PC-9 (cell line): Measurements from ENCODE around the gene KIF2A. TPM values are rescaled to one million over a fixed set of nuclear protein-coding genes. Genes with fewer than 3 reads are reported as not detected.

Experiments used
- BruUV-seq: library from RNA; stranded (reverse); fragments of 400-500 nt; replicated peaks from 2 replicates; lab custom pipeline; 2021; lab: Mats Ljungman, UMichigan
- CTCF ChIA-PET: fragments of 300-600 bp; sonication (Branson Sonifier 250); formaldehyde crosslinking; loops from one replicate; lab custom pipeline; 2022; ENCODE audit warnings: antibody characterized with exemption; lab: Charles Lee
- POLR2A ChIA-PET: fragments of 300-600 bp; sonication (Branson Sonifier 250); formaldehyde crosslinking; loops from one replicate; lab custom pipeline; 2022; ENCODE audit warnings: antibody characterized with exemption; ENCODE audit not compliant: unreplicated experiment; lab: Charles Lee
- DNase-seq, 2 experiments: peaks; one replicate each; pipeline versions ENCODE4 v3.0.0 to v3.0.0-alpha.2; 2015 to 2022; ENCODE audit warnings: mixed read lengths in 1 of 2
- H2AFZ ChIP-seq: fragments of 200-600 bp; sonication (generic); 2 replicates; pipeline ENCODE4 v1.8.1; 2017; ENCODE audit warnings: antibody characterized with exemption
- H3F3A ChIP-seq: fragments of 200-600 bp; sonication (generic); 2 replicates; pipeline ENCODE4 v1.8.1; 2017; ENCODE audit warnings: antibody characterized with exemption, mild to moderate bottlenecking, low read depth; ENCODE audit not compliant: insufficient read depth
- H3K27ac ChIP-seq: fragments of 200-600 bp; sonication (generic); 2 replicates; pipeline ENCODE4 v1.6.1; 2016; ENCODE audit warnings: mixed run types
- H3K27me3 ChIP-seq: fragments of 200-600 bp; sonication (generic); 2 replicates; pipeline ENCODE4 v1.6.1; 2016; ENCODE audit warnings: low read depth, mixed run types; ENCODE audit not compliant: insufficient read depth
- H3K36me3 ChIP-seq: fragments of 200-600 bp; sonication (generic); 2 replicates; pipeline ENCODE4 v1.6.1; 2016; ENCODE audit warnings: low read depth, mixed run types
- H3K4me1 ChIP-seq: fragments of 200-600 bp; sonication (generic); replicated peaks from 2 replicates; pipeline ENCODE4 v1.6.1; 2016; ENCODE audit warnings: mixed run types; ENCODE audit not compliant: insufficient read depth
- H3K4me2 ChIP-seq: fragments of 200-600 bp; sonication (generic); 2 replicates; pipeline ENCODE4 v1.6.1; 2017; ENCODE audit warnings: mixed run types
- H3K4me3 ChIP-seq: fragments of 200-600 bp; sonication (generic); 2 replicates; pipeline ENCODE4 v1.6.1; 2016; ENCODE audit warnings: mixed run types
- H3K79me2 ChIP-seq: fragments of 200-600 bp; sonication (generic); 2 replicates; pipeline ENCODE4 v1.6.1; 2017; ENCODE audit warnings: low read depth, mixed run types
- H3K9me2 ChIP-seq: fragments of 200-600 bp; sonication (generic); 2 replicates; pipeline ENCODE4 v1.8.1; 2017; ENCODE audit warnings: mild to moderate bottlenecking; ENCODE audit not compliant: insufficient read depth
- H3K9me3 ChIP-seq: fragments of 200-600 bp; sonication (generic); 2 replicates; pipeline ENCODE4 v1.8.1; 2016; ENCODE audit warnings: low read depth; ENCODE audit not compliant: insufficient read depth
- H4K20me1 ChIP-seq: fragments of 200-600 bp; sonication (generic); 2 replicates; pipeline ENCODE4 v1.8.1; 2017; ENCODE audit not compliant: insufficient read depth
- CTCF ChIP-seq: fragments of 200-600 bp; sonication (generic); conservative IDR thresholded peaks from 2 replicates; pipeline ENCODE4 v1.6.1; 2017; ENCODE audit warnings: mixed run types, antibody characterized with exemption, mild to moderate bottlenecking, moderate library complexity
- EZH2 ChIP-seq: fragments of 200-600 bp; sonication (generic); IDR thresholded peaks from 2 replicates; pipeline ENCODE4 v1.8.0; 2017; ENCODE audit warnings: antibody characterized with exemption, low read depth
- intact Hi-C: fragments of 100-400 bp; cut with micrococcal nuclease; formaldehyde crosslinking; loops from one replicate; pipeline ENCODE4 v1.10.0; 2022; ENCODE audit not compliant: unreplicated experiment
- total RNA-seq: library from RNA; stranded (reverse); gene quantifications from 2 replicates; pipeline ENCODE4 v1.2.3, GENCODE V29; 2021

KIF2A gene
- total RNA-seq, 1 experiment from 2014 or later = 54.8 TPM

- intact Hi-C loops = no loop called here
- TF ChIP-seq EZH2 = no peak
- no peak for TF ChIP-seq CTCF
- ChIA-PET CTCF (no interaction called here), POLR2A (no interaction called here)
- no peak overlapping the region for H3K4me3 ChIP-seq
- no peak overlapping the region for H3K4me2 ChIP-seq
- peaks cover 36% of the 10 kb centered on the region for H4K20me1 ChIP-seq
- H2AFZ ChIP-seq = no peak overlapping the region
- H3K36me3 ChIP-seq = no peaks in the 10 kb centered on the region; the same call in 1 of the 2 replicates
- H3K27ac ChIP-seq = no peak overlapping the region
- H3F3A ChIP-seq = no peaks in the 10 kb centered on the region
- H3K4me1 ChIP-seq = no peaks in the 10 kb centered on the region
- H3K79me2 ChIP-seq = peaks cover 73% of the 10 kb centered on the region
- BruUV-seq = no TSS peak
- H3K9me2 ChIP-seq = no peaks in the 10 kb centered on the region
- H3K27me3 ChIP-seq = no peaks in the 10 kb centered on the region
- DNase-seq = no peak
- no peaks in the 10 kb centered on the region for H3K9me3 ChIP-seq
Measured at GRCh38 chr5:62326302-62326701, 20.3 kb downstream of the KIF2A start.

GRCh38 chr5:62326702-62327101, 20.7 kb downstream of the KIF2A start:
- Histone ChIP-seq H4K20me1 (peaks cover 34% of the 10 kb centered on the region), H3K4me2 (no peak overlapping the region), H3K27me3 (no peaks in the 10 kb centered on the region), H3K4me1 (no peaks in the 10 kb centered on the region), H3K9me3 (no peaks in the 10 kb centered on the region), H3K9me2 (no peaks in the 10 kb centered on the region), H3K27ac (no peak overlapping the region), H3K4me3 (no peak overlapping the region), H3F3A (no peaks in the 10 kb centered on the region), H2AFZ (no peak overlapping the region), H3K36me3 (no peaks in the 10 kb centered on the region; the same call in 1 of the 2 replicates), H3K79me2 (peaks cover 72% of the 10 kb centered on the region)
- intact Hi-C loops = no loop called here
- no peak for DNase-seq
- POLR2A ChIA-PET = no interaction called here
- no TSS peak for BruUV-seq
- CTCF ChIA-PET = no interaction called here
- TF ChIP-seq CTCF (no peak), EZH2 (no peak)

GRCh38 chr5:62327138-62328053, 21.4 kb downstream of the KIF2A start:
- intact Hi-C loops = no loop called here
- BruUV-seq = no TSS peak
- no peaks in the 10 kb centered on the region for H3K4me1 ChIP-seq
- no peaks in the 10 kb centered on the region for H3K9me3 ChIP-seq
- ChIA-PET CTCF (no interaction called here), POLR2A (no interaction called here)
- H3K9me2 ChIP-seq = no peaks in the 10 kb centered on the region
- no peaks in the 10 kb centered on the region for H3K27me3 ChIP-seq
- no peaks in the 10 kb centered on the region for H3F3A ChIP-seq
- DNase-seq = no peak
- H3K27ac ChIP-seq = no peak overlapping the region
- no peaks in the 10 kb centered on the region; the same call in 1 of the 2 replicates for H3K36me3 ChIP-seq
- no peak overlapping the region for H3K4me3 ChIP-seq
- no peak for TF ChIP-seq CTCF
- TF ChIP-seq EZH2 = no peak
- peaks cover 31% of the 10 kb centered on the region for H4K20me1 ChIP-seq
- H3K79me2 ChIP-seq = peaks cover 70% of the 10 kb centered on the region
- no peak overlapping the region for H3K4me2 ChIP-seq
- H2AFZ ChIP-seq = no peak overlapping the region
